ENCODE measurements around the gene IQCC.

Gene IQCC

GRCh38 chr1:32180186-32181060 is 25.0 kb upstream of the IQCC start:
- no peak for TF ChIP-seq FOXP2 (optimal IDR thresholded peaks at IDR 0.05; ENCODE audit: borderline replicate concordance, extremely low read depth, extremely low read length, insufficient read depth)
- TF ChIP-seq SIN3A (IDR thresholded peaks at IDR 0.05; ENCODE audit: borderline replicate concordance, insufficient read depth, low read length) = no peak
- TF ChIP-seq TAF1 (IDR thresholded peaks at IDR 0.05; ENCODE audit: borderline replicate concordance, insufficient read depth, low read length) = no peak
- no peak for TF ChIP-seq POLR2AphosphoS5 (IDR thresholded peaks at IDR 0.05; ENCODE audit: low read depth, low read length)
- TF ChIP-seq REST (IDR thresholded peaks at IDR 0.05; ENCODE audit: insufficient read depth in 1 of 2, low read depth in 2 of 2, low read length in 2 of 2) = no peak

GRCh38 chr1:32181065-32181464 is 24.4 kb upstream of the IQCC start:
- TF ChIP-seq REST (IDR thresholded peaks at IDR 0.05; ENCODE audit: insufficient read depth in 1 of 2, low read depth in 2 of 2, low read length in 2 of 2) (no peak), FOXP2 (optimal IDR thresholded peaks at IDR 0.05; ENCODE audit: borderline replicate concordance, extremely low read depth, extremely low read length, insufficient read depth) (no peak), SIN3A (IDR thresholded peaks at IDR 0.05; ENCODE audit: borderline replicate concordance, insufficient read depth, low read length) (no peak), POLR2AphosphoS5 (IDR thresholded peaks at IDR 0.05; ENCODE audit: low read depth, low read length) (no peak), TAF1 (IDR thresholded peaks at IDR 0.05; ENCODE audit: borderline replicate concordance, insufficient read depth, low read length) (no peak)

- TF ChIP-seq POLR2AphosphoS5 (IDR thresholded peaks at IDR 0.05; ENCODE audit: low read depth, low read length) = no peak
- no peak for TF ChIP-seq TAF1 (IDR thresholded peaks at IDR 0.05; ENCODE audit: borderline replicate concordance, insufficient read depth, low read length)
- no peak for TF ChIP-seq REST (IDR thresholded peaks at IDR 0.05; ENCODE audit: insufficient read depth in 1 of 2, low read depth in 2 of 2, low read length in 2 of 2)
Observed at GRCh38 chr1:32181563-32181962, 23.9 kb upstream of the IQCC start.

GRCh38 chr1:32182060-32182459 is 23.4 kb upstream of the IQCC start:
- TF ChIP-seq REST (IDR thresholded peaks at IDR 0.05; ENCODE audit: insufficient read depth in 1 of 2, low read depth in 2 of 2, low read length in 2 of 2) (no peak), POLR2AphosphoS5 (IDR thresholded peaks at IDR 0.05; ENCODE audit: low read depth, low read length) (no peak), FOXP2 (optimal IDR thresholded peaks at IDR 0.05; ENCODE audit: borderline replicate concordance, extremely low read depth, extremely low read length, insufficient read depth) (no peak), TAF1 (IDR thresholded peaks at IDR 0.05; ENCODE audit: borderline replicate concordance, insufficient read depth, low read length) (no peak), SIN3A (IDR thresholded peaks at IDR 0.05; ENCODE audit: borderline replicate concordance, insufficient read depth, low read length) (no peak)

Measured in PFSK-1 (cell line).